Thoracic aorta (tissue), 2 donors: ENCODE measurements around the gene KIAA1755. TPM values are rescaled to one million over a fixed set of nuclear protein-coding genes. Genes with fewer than 3 reads are reported as not detected.

Experiments
- ATAC-seq: fragments of 150-250 bp; one replicate; pipeline ENCODE4 v1.8.0; 2017; ENCODE audit warnings: low read depth; ENCODE audit not compliant: insufficient number of reproducible peaks, low FRiP score
- DNase-seq: peaks from one replicate; pipeline ENCODE4 v3.0.0-alpha.2; 2020; ENCODE audit warnings: low spot score
- H3K27ac ChIP-seq, 2 donors: fragments of 200-600 bp; sonication (generic); 1 replicate in 1 of 2; 2 replicates in 1 of 2; pipeline ENCODE4 v1.5.1; 2016; ENCODE audit warnings: mild to moderate bottlenecking in 2 of 2, moderate library complexity in 2 of 2
- H3K27me3 ChIP-seq: fragments of 200-600 bp; sonication (generic); replicated peaks from 2 replicates; pipeline ENCODE4 v1.6.0; 2016; ENCODE audit warnings: mild to moderate bottlenecking; ENCODE audit not compliant: insufficient read depth
- H3K36me3 ChIP-seq: fragments of 200-600 bp; sonication (generic); one replicate; pipeline ENCODE4 v1.5.1; 2016
- H3K4me1 ChIP-seq, 2 donors: fragments of 200-600 bp; sonication (generic); 1 replicate in 1 of 2; 2 replicates in 1 of 2; pipeline versions ENCODE4 v1.5.1 to v1.6.0; 2016; ENCODE audit warnings: low read depth in 2 of 2, mild to moderate bottlenecking in 1 of 2; ENCODE audit not compliant: control insufficient read depth in 1 of 2
- H3K4me3 ChIP-seq: fragments of 200-600 bp; sonication (generic); 2 replicates; pipeline ENCODE4 v1.5.1; 2016; ENCODE audit warnings: mild to moderate bottlenecking
- H3K9me3 ChIP-seq: fragments of 200-600 bp; sonication (generic); 2 replicates; pipeline ENCODE4 v1.5.1; 2016
- CTCF ChIP-seq: fragments of 200-600 bp; sonication (generic); IDR thresholded peaks from one replicate; pipeline ENCODE4 v1.5.1; 2019; ENCODE audit warnings: antibody characterized with exemption
- total RNA-seq, 2 donors: library from RNA; depleted of rRNA; stranded (reverse); fragments of >200 nt; gene quantifications; one replicate each; pipeline versions ENCODE4 v1.1.0 to v1.2.3, GENCODE V29; 2016

Gene KIAA1755
- total RNA-seq, 2 donors from 2014 or later, result 11.0 to 45.4 TPM

- H3K27ac ChIP-seq, result peak overlapping the region; percentile 45 to 52
- H3K9me3 ChIP-seq, result no peaks in the 10 kb centered on the region
- no peak for TF ChIP-seq CTCF
- peaks cover 3 to 15% of the 10 kb centered on the region in 2 donors for H3K4me1 ChIP-seq
- H3K36me3 ChIP-seq, result peaks cover 6% of the 10 kb centered on the region
- ATAC-seq, result peak; percentile 57
- no peaks in the 10 kb centered on the region for H3K27me3 ChIP-seq
- DNase-seq, result peak; percentile 68
- H3K4me3 ChIP-seq, result no peak overlapping the region
Observed at GRCh38 chr20:38217791-38218565, 42.6 kb downstream of the KIAA1755 start.

GRCh38 chr20:38216746-38217595 is 43.6 kb downstream of the KIAA1755 start:
- H3K4me3 ChIP-seq, result no peak overlapping the region
- ATAC-seq (no peak), DNase-seq (no peak)
- H3K27ac ChIP-seq, result peak overlapping the region; percentile 45 to 52
- H3K27me3 ChIP-seq, result no peaks in the 10 kb centered on the region
- no peak for TF ChIP-seq CTCF
- H3K36me3 ChIP-seq, result peaks cover 4% of the 10 kb centered on the region
- H3K9me3 ChIP-seq, result no peaks in the 10 kb centered on the region
- peaks cover 3 to 16% of the 10 kb centered on the region in 2 donors for H3K4me1 ChIP-seq

GRCh38 chr20:38216201-38216600 is 44.3 kb downstream of the KIAA1755 start:
- H3K4me1 ChIP-seq, result peaks cover 3 to 24% of the 10 kb centered on the region in 2 donors
- DNase-seq, result no peak

GRCh38 chr20:38215194-38216182 is 45.0 kb downstream of the KIAA1755 start:
- TF ChIP-seq CTCF, result no peak
- DNase-seq, result no peak
- Histone ChIP-seq H3K4me1 (peaks cover 3 to 31% of the 10 kb centered on the region in 2 donors), H3K27me3 (no peaks in the 10 kb centered on the region), H3K36me3 (peaks cover 4% of the 10 kb centered on the region), H3K9me3 (no peaks in the 10 kb centered on the region), H3K27ac (no peak overlapping the region), H3K4me3 (no peak overlapping the region)
- ATAC-seq, result no peak

More at GRCh38 chr20:38216201-38216600, 44.3 kb downstream of the KIAA1755 start:
- TF ChIP-seq CTCF, result no peak
- H3K4me3 ChIP-seq, result no peak overlapping the region
- H3K9me3 ChIP-seq, result no peaks in the 10 kb centered on the region
- ATAC-seq, result no peak
- no peak overlapping the region for H3K27ac ChIP-seq
- peaks cover 4% of the 10 kb centered on the region for H3K36me3 ChIP-seq
- H3K27me3 ChIP-seq, result no peaks in the 10 kb centered on the region
